Thoracic aorta (tissue), 2 donors: Measurements from ENCODE around the gene ACTRT3. TPM values are rescaled to one million over a fixed set of nuclear protein-coding genes. Genes with fewer than 3 reads are reported as not detected.
A peak's percentile ranks its signal among the peaks of the same experiment; 100 is the strongest.

Source experiments
- ATAC-seq: fragments of 150-250 bp; one replicate; pipeline ENCODE4 v1.8.0; 2017; ENCODE audit warnings: low read depth; ENCODE audit not compliant: insufficient number of reproducible peaks, low FRiP score
- DNase-seq: peaks from one replicate; pipeline ENCODE4 v3.0.0-alpha.2; 2020; ENCODE audit warnings: low spot score
- H3K27ac ChIP-seq, 2 donors: fragments of 200-600 bp; sonication (generic); 1 replicate in 1 of 2; 2 replicates in 1 of 2; pipeline ENCODE4 v1.5.1; 2016; ENCODE audit warnings: mild to moderate bottlenecking in 2 of 2, moderate library complexity in 2 of 2
- H3K27me3 ChIP-seq: fragments of 200-600 bp; sonication (generic); replicated peaks from 2 replicates; pipeline ENCODE4 v1.6.0; 2016; ENCODE audit warnings: mild to moderate bottlenecking; ENCODE audit not compliant: insufficient read depth
- H3K36me3 ChIP-seq: fragments of 200-600 bp; sonication (generic); one replicate; pipeline ENCODE4 v1.5.1; 2016
- H3K4me1 ChIP-seq, 2 donors: fragments of 200-600 bp; sonication (generic); 1 replicate in 1 of 2; 2 replicates in 1 of 2; pipeline versions ENCODE4 v1.5.1 to v1.6.0; 2016; ENCODE audit warnings: low read depth in 2 of 2, mild to moderate bottlenecking in 1 of 2; ENCODE audit not compliant: control insufficient read depth in 1 of 2
- H3K4me3 ChIP-seq: fragments of 200-600 bp; sonication (generic); 2 replicates; pipeline ENCODE4 v1.5.1; 2016; ENCODE audit warnings: mild to moderate bottlenecking
- H3K9me3 ChIP-seq: fragments of 200-600 bp; sonication (generic); 2 replicates; pipeline ENCODE4 v1.5.1; 2016
- total RNA-seq, 2 donors: library from RNA; depleted of rRNA; stranded (reverse); fragments of >200 nt; gene quantifications; one replicate each; pipeline versions ENCODE4 v1.1.0 to v1.2.3, GENCODE V29; 2016
- TF ChIP-seq, protein P1 (sequence below): fragments of 200-600 bp; sonication (generic); IDR thresholded peaks from one replicate; pipeline ENCODE4 v1.5.1; 2019; ENCODE audit warnings: antibody characterized with exemption

Gene ACTRT3
- total RNA-seq, 2 donors from 2014 or later = 2.7 to 3.1 TPM

DNA sequence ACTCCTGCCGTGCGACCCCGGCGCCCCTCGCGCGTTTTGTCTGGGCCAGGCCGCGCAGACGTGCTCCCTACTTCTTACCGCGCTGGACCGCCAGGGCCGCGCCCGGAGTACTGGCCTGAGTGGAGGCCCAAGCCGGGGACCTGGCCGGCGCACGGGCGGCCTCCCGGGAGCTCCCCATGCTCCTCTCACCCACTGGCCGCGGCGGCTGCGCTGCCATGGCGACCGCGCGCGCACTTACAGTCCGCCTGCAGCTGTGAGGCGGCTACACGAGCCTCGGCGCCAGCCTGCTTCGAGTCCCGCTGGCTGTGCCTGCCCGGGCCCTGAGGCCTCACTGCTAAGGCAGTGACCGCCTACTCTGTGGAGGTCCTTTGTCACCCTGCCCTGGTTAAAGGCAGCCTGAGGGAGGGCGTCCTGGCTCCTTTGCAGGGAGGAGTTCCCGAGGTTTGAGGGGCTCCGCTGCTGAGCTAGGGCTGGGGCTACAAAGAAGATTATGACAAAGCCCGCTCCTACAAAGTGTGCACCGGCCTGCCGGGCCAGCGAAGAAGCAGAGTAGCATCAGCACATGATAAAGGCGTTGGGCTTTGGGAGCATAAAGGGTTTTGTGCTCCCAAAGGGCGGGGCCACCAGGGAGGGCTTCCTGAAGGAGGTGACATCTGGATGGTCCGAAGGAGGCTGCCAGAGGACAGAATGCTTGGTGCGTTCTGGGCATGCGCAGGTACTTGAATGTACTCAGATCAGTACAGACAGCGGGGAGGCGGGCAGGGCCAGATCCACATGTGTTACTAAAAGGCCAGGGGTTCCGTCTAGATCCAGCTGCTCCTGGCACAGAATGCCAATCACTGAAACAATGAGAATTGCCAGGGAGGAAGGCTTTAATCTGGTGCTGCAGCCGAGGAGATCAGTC lies 43.2 kb upstream of the ACTRT3 start, which contains the start of the genes LRRC34 and LRRIQ4:
Gene LRRC34, minus strand, starts transcription at position 573 of the 904 bp plus-strand sequence. Its CDS starts 356 bp downstream, at position 217.
Gene LRRIQ4, plus strand, starts transcription at position 539 of the 904 bp plus-strand sequence. CDS start 9,052 bp downstream, outside the sequence.
- H3K27me3 ChIP-seq = no peaks in the 10 kb centered on the region
- H3K36me3 ChIP-seq = no peaks in the 10 kb centered on the region
- peak within 1 kb of the TSS; percentile 31 to 72 for H3K27ac ChIP-seq
- ATAC-seq = peak; percentile 66
- peak; percentile 28 for DNase-seq
- H3K9me3 ChIP-seq = no peaks in the 10 kb centered on the region
- TF ChIP-seq, protein P1, sequence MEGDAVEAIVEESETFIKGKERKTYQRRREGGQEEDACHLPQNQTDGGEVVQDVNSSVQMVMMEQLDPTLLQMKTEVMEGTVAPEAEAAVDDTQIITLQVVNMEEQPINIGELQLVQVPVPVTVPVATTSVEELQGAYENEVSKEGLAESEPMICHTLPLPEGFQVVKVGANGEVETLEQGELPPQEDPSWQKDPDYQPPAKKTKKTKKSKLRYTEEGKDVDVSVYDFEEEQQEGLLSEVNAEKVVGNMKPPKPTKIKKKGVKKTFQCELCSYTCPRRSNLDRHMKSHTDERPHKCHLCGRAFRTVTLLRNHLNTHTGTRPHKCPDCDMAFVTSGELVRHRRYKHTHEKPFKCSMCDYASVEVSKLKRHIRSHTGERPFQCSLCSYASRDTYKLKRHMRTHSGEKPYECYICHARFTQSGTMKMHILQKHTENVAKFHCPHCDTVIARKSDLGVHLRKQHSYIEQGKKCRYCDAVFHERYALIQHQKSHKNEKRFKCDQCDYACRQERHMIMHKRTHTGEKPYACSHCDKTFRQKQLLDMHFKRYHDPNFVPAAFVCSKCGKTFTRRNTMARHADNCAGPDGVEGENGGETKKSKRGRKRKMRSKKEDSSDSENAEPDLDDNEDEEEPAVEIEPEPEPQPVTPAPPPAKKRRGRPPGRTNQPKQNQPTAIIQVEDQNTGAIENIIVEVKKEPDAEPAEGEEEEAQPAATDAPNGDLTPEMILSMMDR = no peak
- peaks cover 0 to 16% of the 10 kb centered on the region in 2 donors for H3K4me1 ChIP-seq
- H3K4me3 ChIP-seq = peak within 1 kb of the TSS; percentile 74

DNA sequence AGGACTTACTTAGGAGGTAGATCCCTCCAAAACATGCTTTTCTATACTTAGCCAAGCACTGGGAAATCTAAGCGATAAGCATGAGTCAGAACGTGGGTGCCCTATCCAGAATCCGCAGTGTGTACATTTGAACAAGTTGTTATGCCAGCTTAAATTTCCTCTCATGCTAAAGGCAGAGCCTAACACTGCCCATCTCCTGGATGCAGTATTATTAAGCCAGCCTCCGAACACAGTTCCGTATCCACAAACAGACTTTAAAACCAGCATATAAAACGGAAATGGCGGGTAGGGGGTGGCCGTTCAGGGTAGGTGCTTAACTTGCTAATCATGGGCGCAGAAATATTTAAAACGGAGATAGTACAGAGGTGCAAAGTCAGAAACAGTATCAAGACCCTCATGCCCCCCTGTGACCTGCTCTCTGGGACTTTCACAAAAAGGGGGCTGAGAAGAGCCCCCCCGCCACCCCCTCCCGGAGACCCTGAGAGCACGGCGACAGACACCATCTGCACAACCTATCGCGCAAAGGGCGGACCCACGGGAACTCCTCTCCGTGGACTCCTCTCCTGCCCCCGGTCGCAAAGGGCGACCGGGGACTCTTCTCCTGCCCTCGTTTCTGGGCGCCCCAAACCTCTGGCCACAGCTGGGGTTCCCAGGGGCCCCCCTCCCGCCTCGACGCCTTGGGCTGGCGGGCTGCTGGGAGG lies 42.4 kb upstream of the ACTRT3 start:
- no peak for DNase-seq

DNA sequence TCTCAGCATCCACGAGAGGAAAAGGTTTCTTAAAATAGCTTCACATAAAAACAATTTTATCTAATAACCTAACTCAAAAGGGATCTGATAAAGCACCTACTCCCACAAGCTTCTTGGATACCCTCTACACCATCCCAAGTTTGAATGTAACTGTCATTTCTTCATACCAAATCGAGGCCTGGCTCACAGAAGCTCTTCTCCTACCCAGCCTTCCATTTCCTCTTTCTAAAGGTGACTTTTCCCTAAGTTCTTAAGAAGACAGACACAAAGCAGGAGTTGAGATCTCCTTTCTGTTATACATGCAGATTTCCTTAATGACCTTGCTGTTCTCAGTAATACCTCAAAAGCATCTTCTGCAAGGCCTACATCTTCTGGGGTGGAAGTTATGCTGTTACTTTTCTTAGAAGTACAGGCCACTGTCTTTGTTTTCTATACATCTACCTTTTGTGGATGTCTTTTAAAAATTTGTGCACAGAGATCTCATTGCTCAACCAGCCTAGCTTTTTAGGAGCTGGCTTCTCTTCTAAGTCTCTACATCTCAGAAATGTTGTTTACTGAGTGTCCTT lies 40.0 kb upstream of the ACTRT3 start:
- DNase-seq (no peak), ATAC-seq (no peak)
- Histone ChIP-seq H3K27me3 (no peaks in the 10 kb centered on the region), H3K9me3 (no peaks in the 10 kb centered on the region), H3K4me3 (no peak overlapping the region), H3K4me1 (peaks cover 0 to 16% of the 10 kb centered on the region in 2 donors), H3K36me3 (no peaks in the 10 kb centered on the region), H3K27ac (no peak overlapping the region)
- TF ChIP-seq, protein P1 = no peak

More for the DNA sequence above, 42.4 kb upstream of the ACTRT3 start:
- Histone ChIP-seq H3K4me3 (peak overlapping the region; percentile 74), H3K4me1 (peaks cover 0 to 16% of the 10 kb centered on the region in 2 donors), H3K27ac (peak overlapping the region; percentile 31 to 72), H3K27me3 (no peaks in the 10 kb centered on the region), H3K9me3 (no peaks in the 10 kb centered on the region), H3K36me3 (no peaks in the 10 kb centered on the region)
- ATAC-seq = no peak
- TF ChIP-seq, protein P1 = no peak

DNA sequence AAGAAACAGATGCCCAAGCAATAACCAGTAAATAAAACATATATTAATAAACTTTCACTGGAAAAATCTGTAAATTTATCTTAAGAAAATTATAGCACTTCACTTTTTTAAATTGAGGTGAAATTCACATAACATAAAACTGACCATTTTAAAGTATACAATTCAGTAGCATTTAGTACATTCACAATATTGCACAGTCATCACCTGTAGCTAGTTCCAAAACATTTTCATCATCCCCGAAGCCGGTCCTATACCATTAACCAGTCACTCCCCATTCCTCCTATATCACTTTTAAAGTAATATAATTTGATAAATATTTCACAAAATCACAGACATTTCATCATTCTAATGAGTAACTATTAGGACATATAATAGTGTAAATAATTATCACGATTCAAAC lies 35.3 kb upstream of the ACTRT3 start:
- Histone ChIP-seq H3K4me1 (no peaks in the 10 kb centered on the region), H3K27ac (no peak overlapping the region), H3K9me3 (no peaks in the 10 kb centered on the region), H3K27me3 (no peaks in the 10 kb centered on the region), H3K4me3 (no peak overlapping the region), H3K36me3 (no peaks in the 10 kb centered on the region)
- ATAC-seq (no peak), DNase-seq (no peak)
- TF ChIP-seq, protein P1 = no peak
